NT2/D1 (cell line): Measurements from ENCODE around the gene NONO.

ENCODE experiments used
- SUZ12 ChIP-seq: IDR thresholded peaks from 2 replicates; pipeline ENCODE4 v1.6.1; 2011; ENCODE audit not compliant: insufficient read length, insufficient read depth; ENCODE audit errors: extremely low read depth
- YY1 ChIP-seq: IDR thresholded peaks from 2 replicates; pipeline ENCODE4 v1.6.1; 2011; ENCODE audit not compliant: insufficient read length, insufficient read depth

GRCh38 chrX:71292669-71293365, 9.4 kb downstream of the NONO start:
- TF ChIP-seq YY1: no peak
- TF ChIP-seq SUZ12: no peak
